Trophoblast cell (in vitro differentiated cells and primary cell): Measurements from ENCODE around the gene PODN.

ENCODE experiments used
- DNase-seq, 2 donors: peaks; one replicate each; pipeline ENCODE4 v3.0.0-alpha.2; 2016
- H2AFZ ChIP-seq: 2 replicates; pipeline ENCODE4 v1.6.1; 2013; ENCODE audit warnings: low read length, moderate library complexity, mild to moderate bottlenecking; ENCODE audit not compliant: insufficient read depth, poor library complexity
- H2AK5ac ChIP-seq: 2 replicates; pipeline ENCODE4 v1.6.1; 2013; ENCODE audit warnings: mild to moderate bottlenecking, low read length
- H2BK120ac ChIP-seq: 2 replicates; pipeline ENCODE4 v1.6.1; 2013; ENCODE audit warnings: low read length, mild to moderate bottlenecking, moderate library complexity; ENCODE audit not compliant: insufficient read depth, poor library complexity
- H2BK12ac ChIP-seq: 2 replicates; pipeline ENCODE4 v1.6.1; 2013; ENCODE audit warnings: mild to moderate bottlenecking, low read length, moderate library complexity
- H2BK5ac ChIP-seq: 2 replicates; pipeline ENCODE4 v1.6.1; 2013; ENCODE audit warnings: low read length, low read depth, moderate library complexity, mild to moderate bottlenecking; ENCODE audit not compliant: poor library complexity
- H3K14ac ChIP-seq: 2 replicates; pipeline ENCODE4 v1.6.1; 2013; ENCODE audit warnings: mild to moderate bottlenecking, low read length
- H3K18ac ChIP-seq: 2 replicates; pipeline ENCODE4 v1.6.1; 2013; ENCODE audit warnings: mild to moderate bottlenecking, low read length
- H3K23ac ChIP-seq: 2 replicates; pipeline ENCODE4 v1.6.1; 2013; ENCODE audit warnings: low read length
- H3K27ac ChIP-seq: 2 replicates; pipeline ENCODE4 v1.5.1; 2013; ENCODE audit warnings: low read depth, mild to moderate bottlenecking, inconsistent platforms, low read length, moderate library complexity
- H3K27me3 ChIP-seq: 2 replicates; pipeline ENCODE4 v1.6.1; 2013; ENCODE audit warnings: inconsistent platforms, mild to moderate bottlenecking, low read length, moderate library complexity; ENCODE audit not compliant: insufficient read depth
- H3K36me3 ChIP-seq, 2 experiments: 1 replicate in 1 of 2; 2 replicates in 1 of 2; pipeline ENCODE4 v1.6.1; 2013; ENCODE audit warnings: low read length in 2 of 2, mild to moderate bottlenecking in 2 of 2, moderate library complexity in 1 of 2; ENCODE audit not compliant: insufficient read depth in 2 of 2, control insufficient read depth in 1 of 2
- H3K4ac ChIP-seq: 2 replicates; pipeline ENCODE4 v1.6.1; 2013; ENCODE audit warnings: low read depth, mild to moderate bottlenecking, low read length, moderate library complexity
- H3K4me1 ChIP-seq, 2 experiments: 1 replicate in 1 of 2; 2 replicates in 1 of 2; pipeline ENCODE4 v1.6.1; 2013; ENCODE audit warnings: low read length in 2 of 2, mild to moderate bottlenecking in 2 of 2, moderate library complexity in 1 of 2; ENCODE audit not compliant: insufficient read depth in 2 of 2, control insufficient read depth in 1 of 2
- H3K4me2 ChIP-seq: 2 replicates; pipeline ENCODE4 v1.6.1; 2013; ENCODE audit warnings: inconsistent platforms, mild to moderate bottlenecking, low read length, moderate library complexity
- H3K4me3 ChIP-seq: 2 replicates; pipeline ENCODE4 v1.5.1; 2013; ENCODE audit warnings: mild to moderate bottlenecking, low read depth, low read length, inconsistent platforms
- H3K79me1 ChIP-seq: one replicate; pipeline ENCODE4 v1.6.1; 2013; ENCODE audit warnings: low read length
- H3K79me2 ChIP-seq: 2 replicates; pipeline ENCODE4 v1.6.1; 2013; ENCODE audit warnings: low read length, mild to moderate bottlenecking; ENCODE audit not compliant: control insufficient read depth, insufficient read depth, poor library complexity
- H3K9ac ChIP-seq: 2 replicates; pipeline ENCODE4 v1.6.1; 2013; ENCODE audit warnings: mild to moderate bottlenecking, low read length
- H3K9me3 ChIP-seq: 2 replicates; pipeline ENCODE4 v1.6.1; 2013; ENCODE audit warnings: low read depth, mild to moderate bottlenecking, control low read depth, inconsistent platforms, low read length; ENCODE audit not compliant: insufficient read depth
- H4K12ac ChIP-seq: 2 replicates; pipeline ENCODE4 v1.6.1; 2013; ENCODE audit warnings: low read depth, mild to moderate bottlenecking, low read length, moderate library complexity
- H4K8ac ChIP-seq: 2 replicates; pipeline ENCODE4 v1.6.1; 2013; ENCODE audit warnings: low read depth, mild to moderate bottlenecking, low read length, moderate library complexity
- H4K91ac ChIP-seq: one replicate; pipeline ENCODE4 v1.6.1; 2013; ENCODE audit warnings: low read depth, mild to moderate bottlenecking, low read length, moderate library complexity
- WGBS: extraction: QIAGEN DNeasy Blood & Tissue Kit; methylation state at CpG from one replicate; pipeline ENCODE4 v1.1.7; 2013; ENCODE audit warnings: missing lambda C conversion rate; ENCODE audit not compliant: insufficient read length, insufficient coverage; ENCODE audit errors: extremely low coverage; 5-methylcytosine and 5-hydroxymethylcytosine counted together

The PODN gene

DNA sequence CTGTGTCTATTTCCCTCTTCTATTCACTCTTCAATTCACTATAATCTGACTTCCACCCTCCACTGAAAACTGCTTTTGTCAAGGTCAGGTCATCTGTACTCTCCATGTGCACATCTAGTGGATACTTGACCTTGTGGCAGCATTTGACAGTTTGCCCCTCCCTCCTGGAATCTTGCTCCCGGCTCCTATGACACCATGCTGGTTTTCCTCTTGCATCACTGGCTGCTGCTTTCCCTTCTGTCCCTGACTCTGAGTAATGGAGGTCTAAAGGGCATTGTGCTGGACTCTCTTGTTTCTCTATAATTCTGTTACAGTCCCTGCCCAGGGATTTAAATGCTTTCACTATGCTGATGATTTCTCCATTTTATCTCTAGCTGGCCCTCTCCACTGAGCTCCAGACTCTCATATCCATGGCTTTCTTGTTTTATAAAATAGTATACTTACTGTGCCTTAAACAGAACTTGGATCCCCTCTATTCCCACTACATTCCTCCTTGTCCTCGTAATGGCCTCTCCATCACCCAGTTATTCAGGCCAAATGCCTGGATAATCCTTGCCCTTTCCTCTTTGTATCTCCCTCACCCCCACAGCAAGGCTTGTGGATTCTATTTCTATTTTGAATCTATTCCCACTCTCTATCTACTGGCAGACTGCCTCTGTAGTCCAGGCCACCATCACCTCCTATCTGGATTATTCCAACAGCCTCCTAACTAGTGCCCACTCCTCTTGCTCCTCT is 36.8 kb upstream of the PODN start:
- peak; percentile 80 to 86 for DNase-seq
- H3K9me3 ChIP-seq = no peaks in the 10 kb centered on the region
- no peak overlapping the region for H3K4ac ChIP-seq
- no peak overlapping the region for H3K14ac ChIP-seq
- no peak overlapping the region for H3K18ac ChIP-seq
- no peak overlapping the region for H3K4me2 ChIP-seq
- H2AK5ac ChIP-seq = no peak overlapping the region
- no peak overlapping the region for H4K8ac ChIP-seq
- H3K27me3 ChIP-seq = no peaks in the 10 kb centered on the region
- peaks cover 0 to 6% of the 10 kb centered on the region in 2 experiments for H3K4me1 ChIP-seq
- H2BK120ac ChIP-seq = no peak overlapping the region
- no peak overlapping the region for H3K4me3 ChIP-seq
- H3K36me3 ChIP-seq = no peaks in the 10 kb centered on the region
- H2BK5ac ChIP-seq = no peak overlapping the region
- no peaks in the 10 kb centered on the region for H3K79me1 ChIP-seq
- H3K27ac ChIP-seq = no peak overlapping the region
- no peak overlapping the region for H2AFZ ChIP-seq
- H4K91ac ChIP-seq = no peak overlapping the region
- no peaks in the 10 kb centered on the region for H3K79me2 ChIP-seq
- no peak overlapping the region for H2BK12ac ChIP-seq
- no peak overlapping the region for H4K12ac ChIP-seq
- H3K23ac ChIP-seq = no peak overlapping the region
- no CpG with 5 or more reads among the region's 2 CpGs for WGBS
- H3K9ac ChIP-seq = no peak overlapping the region

DNA sequence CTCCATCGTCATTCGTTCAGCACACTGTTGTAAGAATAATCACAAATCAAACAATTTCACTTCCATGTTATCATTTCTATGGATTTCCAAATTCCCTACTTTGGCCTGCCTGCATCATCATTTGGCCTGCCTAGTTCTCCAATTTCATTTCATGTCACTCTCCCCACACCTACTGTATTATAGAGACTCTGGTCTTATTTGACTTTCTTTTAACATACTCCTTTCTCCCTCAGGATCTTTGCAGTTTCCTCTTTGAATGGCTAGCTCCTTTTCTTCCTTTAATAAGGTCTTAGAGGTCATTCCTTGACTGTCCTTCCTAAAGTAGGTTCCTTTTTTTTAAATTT is 36.3 kb upstream of the PODN start:
- Histone ChIP-seq H3K14ac (no peak overlapping the region), H3K9ac (no peak overlapping the region), H3K79me2 (no peaks in the 10 kb centered on the region), H2AFZ (no peak overlapping the region), H4K12ac (no peak overlapping the region), H3K4me2 (no peak overlapping the region), H4K91ac (no peak overlapping the region), H3K4me1 (peaks cover 0 to 6% of the 10 kb centered on the region in 2 experiments), H3K23ac (no peak overlapping the region), H3K27me3 (no peaks in the 10 kb centered on the region), H3K9me3 (no peaks in the 10 kb centered on the region), H3K36me3 (no peaks in the 10 kb centered on the region), H3K4me3 (no peak overlapping the region), H2BK5ac (no peak overlapping the region), H3K4ac (no peak overlapping the region), H2BK120ac (no peak overlapping the region), H3K18ac (no peak overlapping the region), H3K79me1 (no peaks in the 10 kb centered on the region), H2BK12ac (no peak overlapping the region), H3K27ac (no peak overlapping the region), H2AK5ac (no peak overlapping the region), H4K8ac (no peak overlapping the region)
- no CpG with 5 or more reads among the region's 2 CpGs for WGBS
- no peak for DNase-seq

DNA sequence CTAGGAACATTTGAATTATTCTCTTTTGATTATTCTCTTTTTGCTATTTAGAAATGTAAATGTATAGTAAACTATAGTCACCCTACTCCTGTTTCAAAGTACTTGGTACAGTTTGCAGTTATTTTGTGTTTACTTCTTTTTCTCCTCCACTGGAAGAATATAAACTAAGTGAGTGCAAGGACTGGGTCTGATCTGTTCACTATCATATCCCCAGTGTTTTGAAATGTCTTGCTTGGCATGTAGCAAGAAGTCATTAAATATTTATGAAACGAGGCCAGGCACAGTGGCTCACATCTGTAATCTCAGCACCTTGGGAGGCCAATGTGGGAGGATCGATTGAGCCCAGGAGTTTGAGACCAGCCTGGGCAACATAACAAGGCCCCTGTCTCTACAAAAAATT is 35.8 kb upstream of the PODN start:
- no CpG with 5 or more reads among the region's 2 CpGs for WGBS
- H3K79me1 ChIP-seq = no peaks in the 10 kb centered on the region

DNA sequence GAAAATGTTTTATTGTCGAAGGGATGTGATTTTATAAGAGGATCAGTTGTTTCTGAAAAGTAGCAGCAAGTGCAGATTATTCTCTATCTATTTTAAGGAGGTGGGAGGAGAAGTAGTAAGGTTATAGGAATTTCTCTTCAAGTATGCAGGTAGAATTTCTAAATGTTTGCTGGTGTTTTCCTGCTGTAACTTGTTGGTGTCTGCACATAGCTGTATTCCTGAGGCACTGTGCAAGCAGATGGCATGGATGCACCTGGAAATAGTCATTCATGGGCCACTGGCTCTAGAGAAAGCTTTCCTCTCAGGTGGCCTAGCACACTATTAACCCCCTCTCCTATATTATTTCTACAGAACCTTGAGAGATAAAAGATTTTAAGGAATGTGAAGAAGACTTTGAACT is 30.3 kb upstream of the PODN start:
- no peak overlapping the region for H3K4ac ChIP-seq

More for the DNA sequence above, 35.8 kb upstream of the PODN start:
- peaks cover 0 to 6% of the 10 kb centered on the region in 2 experiments for H3K4me1 ChIP-seq
- DNase-seq = no peak
- H3K23ac ChIP-seq = no peak overlapping the region
- no peaks in the 10 kb centered on the region for H3K27me3 ChIP-seq
- no peak overlapping the region for H2BK120ac ChIP-seq
- no peaks in the 10 kb centered on the region for H3K36me3 ChIP-seq
- H2AFZ ChIP-seq = no peak overlapping the region
- H4K12ac ChIP-seq = no peak overlapping the region
- H3K18ac ChIP-seq = no peak overlapping the region
- no peak overlapping the region for H3K9ac ChIP-seq
- no peak overlapping the region for H3K4me3 ChIP-seq
- H2BK12ac ChIP-seq = no peak overlapping the region
- no peak overlapping the region for H3K4ac ChIP-seq
- no peak overlapping the region for H3K4me2 ChIP-seq
- no peak overlapping the region for H2BK5ac ChIP-seq
- no peak overlapping the region for H4K8ac ChIP-seq
- H4K91ac ChIP-seq = no peak overlapping the region
- no peaks in the 10 kb centered on the region for H3K79me2 ChIP-seq
- H3K9me3 ChIP-seq = no peaks in the 10 kb centered on the region
- no peak overlapping the region for H3K27ac ChIP-seq
- no peak overlapping the region for H2AK5ac ChIP-seq
- no peak overlapping the region for H3K14ac ChIP-seq

More for the DNA sequence above, 30.3 kb upstream of the PODN start:
- no CpG with 5 or more reads among the region's 1 CpG for WGBS
- Histone ChIP-seq H4K12ac (no peak overlapping the region), H2AK5ac (no peak overlapping the region), H3K4me2 (no peak overlapping the region), H3K23ac (no peak overlapping the region), H3K18ac (no peak overlapping the region), H3K4me3 (no peak overlapping the region), H3K9ac (no peak overlapping the region), H3K36me3 (no peaks in the 10 kb centered on the region), H4K91ac (no peak overlapping the region), H3K79me1 (no peaks in the 10 kb centered on the region), H4K8ac (no peak overlapping the region), H3K4me1 (no peaks in the 10 kb centered on the region), H3K14ac (no peak overlapping the region), H2BK120ac (no peak overlapping the region), H3K79me2 (no peaks in the 10 kb centered on the region), H3K9me3 (no peaks in the 10 kb centered on the region), H2BK5ac (no peak overlapping the region), H2BK12ac (no peak overlapping the region), H2AFZ (no peak overlapping the region), H3K27ac (no peak overlapping the region), H3K27me3 (no peaks in the 10 kb centered on the region)
- peak; percentile 35 to 67 for DNase-seq
